ENCODE measurements around the gene PI16. TPM values are rescaled to one million over a fixed set of nuclear protein-coding genes. Genes with fewer than 3 reads are reported as not detected.

PI16 gene
- total RNA-seq, 1 donor = 1.8 TPM

- peaks cover 32% of the 10 kb centered on the region for H3K4me1 ChIP-seq (ENCODE audit: insufficient read depth, low read length)
- no peaks in the 10 kb centered on the region for H3K79me2 ChIP-seq (ENCODE audit: insufficient read depth, low read length)
- H3K9me3 ChIP-seq (ENCODE audit: low read depth, low read length) = no peaks in the 10 kb centered on the region
- peaks cover 15% of the 10 kb centered on the region for H3K36me3 ChIP-seq (ENCODE audit: insufficient read depth, low read length)
- no peak overlapping the region for H3K4me2 ChIP-seq (ENCODE audit: insufficient read depth, low read length)
- H2AFZ ChIP-seq (ENCODE audit: low read length) = no peak overlapping the region
- no peak for DNase-seq (ENCODE audit: insufficient read length, low spot score, missing footprints)
- H3K4me3 ChIP-seq (ENCODE audit: insufficient read depth, low read length) = no peak overlapping the region
- H3K27me3 ChIP-seq (ENCODE audit: insufficient read depth, low read length) = no peaks in the 10 kb centered on the region
- no peak overlapping the region for H3K27ac ChIP-seq (ENCODE audit: low read depth, low read length)
- H4K20me1 ChIP-seq (ENCODE audit: insufficient read depth, low read length) = no peaks in the 10 kb centered on the region
- no peak for TF ChIP-seq CTCF (IDR thresholded peaks at IDR 0.05; ENCODE audit: extremely low read depth, low read depth, low read length)
Observed at GRCh38 chr6:36929152-36929551, 25.4 kb upstream of the PI16 start.

GRCh38 chr6:36929607-36930006 lies 24.9 kb upstream of the PI16 start:
- H3K9me3 ChIP-seq (ENCODE audit: low read depth, low read length) = no peaks in the 10 kb centered on the region
- peaks cover 13% of the 10 kb centered on the region for H3K36me3 ChIP-seq (ENCODE audit: insufficient read depth, low read length)
- peak; percentile 83 for DNase-seq (ENCODE audit: insufficient read length, low spot score, missing footprints)
- no peaks in the 10 kb centered on the region for H4K20me1 ChIP-seq (ENCODE audit: insufficient read depth, low read length)
- no peak overlapping the region for H3K27ac ChIP-seq (ENCODE audit: low read depth, low read length)
- TF ChIP-seq CTCF (IDR thresholded peaks at IDR 0.05; ENCODE audit: extremely low read depth, low read depth, low read length) = no peak
- peak overlapping the region; percentile 36 for H3K4me2 ChIP-seq (ENCODE audit: insufficient read depth, low read length)
- H3K4me3 ChIP-seq (ENCODE audit: insufficient read depth, low read length) = no peak overlapping the region
- H2AFZ ChIP-seq (ENCODE audit: low read length) = no peak overlapping the region
- H3K4me1 ChIP-seq (ENCODE audit: insufficient read depth, low read length) = peaks cover 31% of the 10 kb centered on the region
- H3K79me2 ChIP-seq (ENCODE audit: insufficient read depth, low read length) = no peaks in the 10 kb centered on the region
- no peaks in the 10 kb centered on the region for H3K27me3 ChIP-seq (ENCODE audit: insufficient read depth, low read length)

- Histone ChIP-seq H3K9me3 (ENCODE audit: low read depth, low read length) (no peaks in the 10 kb centered on the region), H3K4me2 (ENCODE audit: insufficient read depth, low read length) (no peak overlapping the region), H3K36me3 (ENCODE audit: insufficient read depth, low read length) (peaks cover 4% of the 10 kb centered on the region), H2AFZ (ENCODE audit: low read length) (no peak overlapping the region), H3K27ac (ENCODE audit: low read depth, low read length) (no peak overlapping the region), H3K4me1 (ENCODE audit: insufficient read depth, low read length) (peaks cover 31% of the 10 kb centered on the region), H4K20me1 (ENCODE audit: insufficient read depth, low read length) (no peaks in the 10 kb centered on the region), H3K27me3 (ENCODE audit: insufficient read depth, low read length) (no peaks in the 10 kb centered on the region), H3K4me3 (ENCODE audit: insufficient read depth, low read length) (no peak overlapping the region), H3K79me2 (ENCODE audit: insufficient read depth, low read length) (no peaks in the 10 kb centered on the region)
- no peak for DNase-seq (ENCODE audit: insufficient read length, low spot score, missing footprints)
- no peak for TF ChIP-seq CTCF (IDR thresholded peaks at IDR 0.05; ENCODE audit: extremely low read depth, low read depth, low read length)
Observed at GRCh38 chr6:36930483-36930882, 24.1 kb upstream of the PI16 start.

GRCh38 chr6:36933102-36933501 lies 21.4 kb upstream of the PI16 start:
- no peak overlapping the region for H3K4me2 ChIP-seq (ENCODE audit: insufficient read depth, low read length)
- DNase-seq (ENCODE audit: insufficient read length, low spot score, missing footprints) = no peak
- TF ChIP-seq CTCF (IDR thresholded peaks at IDR 0.05; ENCODE audit: extremely low read depth, low read depth, low read length) = no peak
- no peak overlapping the region for H3K4me3 ChIP-seq (ENCODE audit: insufficient read depth, low read length)
- H4K20me1 ChIP-seq (ENCODE audit: insufficient read depth, low read length) = no peaks in the 10 kb centered on the region
- no peaks in the 10 kb centered on the region for H3K27me3 ChIP-seq (ENCODE audit: insufficient read depth, low read length)
- H3K79me2 ChIP-seq (ENCODE audit: insufficient read depth, low read length) = no peaks in the 10 kb centered on the region
- H3K36me3 ChIP-seq (ENCODE audit: insufficient read depth, low read length) = no peaks in the 10 kb centered on the region
- H3K27ac ChIP-seq (ENCODE audit: low read depth, low read length) = no peak overlapping the region
- no peak overlapping the region for H2AFZ ChIP-seq (ENCODE audit: low read length)
- H3K4me1 ChIP-seq (ENCODE audit: insufficient read depth, low read length) = peaks cover 23% of the 10 kb centered on the region
- no peaks in the 10 kb centered on the region for H3K9me3 ChIP-seq (ENCODE audit: low read depth, low read length)

All from osteoblast (primary cell).